ENCODE data around the gene ERI2.

ERI2 gene

DNA sequence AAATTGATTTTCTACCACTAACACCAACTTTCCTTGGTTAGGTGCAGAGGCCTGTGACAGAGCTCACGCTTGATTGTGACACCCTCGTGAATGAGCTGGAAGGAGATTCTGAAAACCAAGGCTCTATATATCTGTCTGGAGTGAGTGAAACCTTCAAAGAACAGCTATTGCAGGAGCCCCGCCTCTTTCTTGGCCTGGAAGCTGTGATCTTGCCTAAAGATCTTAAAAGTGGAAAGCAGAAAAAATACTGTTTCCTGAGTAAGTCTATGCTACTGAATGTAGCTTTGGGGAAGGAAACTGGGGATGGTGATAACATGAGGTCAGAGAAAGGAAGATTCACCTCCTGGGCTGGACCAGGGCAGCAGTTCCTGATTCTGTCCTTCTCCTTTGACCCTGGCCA lies 38.3 kb upstream of the ERI2 start:
- Histone ChIP-seq H3K27me3 (replicated peaks; ENCODE audit: control insufficient read depth, insufficient read depth, low read length) (no peaks in the 10 kb centered on the region), H3K9ac (ENCODE audit: low read length) (no peak overlapping the region), H3K4me1 (ENCODE audit: control insufficient read depth, insufficient read depth, low read length) (peaks cover 6% of the 10 kb centered on the region), H3K4me3 (ENCODE audit: low read length) (no peak overlapping the region), H3K9me3 (ENCODE audit: control insufficient read depth, low read length) (no peaks in the 10 kb centered on the region), H3K36me3 (ENCODE audit: control insufficient read depth, insufficient read depth, low read length, severe bottlenecking) (no peaks in the 10 kb centered on the region)
- DNase-seq (ENCODE audit: low read depth): no peak

DNA sequence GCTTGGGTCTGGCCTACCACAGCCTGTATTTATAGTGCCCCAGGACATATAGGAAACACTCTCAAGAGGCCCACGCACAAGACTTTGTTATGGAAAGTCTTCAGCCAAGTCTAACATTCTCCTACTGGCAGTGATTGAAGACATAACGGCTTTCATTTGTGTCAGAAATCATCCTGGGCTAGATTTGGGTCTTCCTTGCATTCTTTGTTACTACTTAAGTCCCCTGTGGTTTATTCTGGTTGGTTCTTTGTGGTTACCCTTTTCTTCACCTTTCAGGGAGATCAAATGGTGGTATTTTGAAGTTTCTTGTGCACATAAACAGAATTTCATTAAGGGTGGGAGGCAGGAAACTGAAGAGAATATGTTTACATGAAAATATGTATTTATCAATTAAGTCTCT lies 37.8 kb upstream of the ERI2 start:
- Histone ChIP-seq H3K9me3 (ENCODE audit: control insufficient read depth, low read length) (no peaks in the 10 kb centered on the region), H3K36me3 (ENCODE audit: control insufficient read depth, insufficient read depth, low read length, severe bottlenecking) (no peaks in the 10 kb centered on the region), H3K9ac (ENCODE audit: low read length) (no peak overlapping the region), H3K4me1 (ENCODE audit: control insufficient read depth, insufficient read depth, low read length) (peaks cover 1% of the 10 kb centered on the region), H3K4me3 (ENCODE audit: low read length) (no peak overlapping the region), H3K27me3 (replicated peaks; ENCODE audit: control insufficient read depth, insufficient read depth, low read length) (no peaks in the 10 kb centered on the region)
- DNase-seq (ENCODE audit: low read depth): no peak

DNA sequence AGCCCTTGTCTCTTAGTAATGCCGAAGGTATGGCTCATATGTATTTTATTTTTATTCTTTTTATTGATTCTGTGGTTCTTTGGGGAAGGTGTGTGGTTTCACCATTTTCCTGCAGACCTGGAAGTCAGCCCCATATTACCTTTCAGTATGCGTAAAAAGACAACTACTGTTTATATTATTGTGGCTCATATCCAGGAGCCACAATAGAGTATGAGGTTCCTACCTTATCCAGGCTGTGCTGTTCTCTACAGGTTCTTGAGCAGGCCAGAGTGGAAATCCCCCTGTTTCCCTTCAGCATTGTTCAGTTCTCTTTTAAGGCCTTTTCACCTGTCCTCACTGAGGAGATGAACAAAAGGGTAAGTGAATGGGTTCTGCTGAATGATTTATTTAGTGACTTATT lies 33.2 kb upstream of the ERI2 start:
- H3K4me1 ChIP-seq (ENCODE audit: control insufficient read depth, insufficient read depth, low read length): no peaks in the 10 kb centered on the region
- no peaks in the 10 kb centered on the region for H3K27me3 ChIP-seq (replicated peaks; ENCODE audit: control insufficient read depth, insufficient read depth, low read length)
- H3K4me3 ChIP-seq (ENCODE audit: low read length): no peak overlapping the region
- no peak overlapping the region for H3K9ac ChIP-seq (ENCODE audit: low read length)
- no peak for DNase-seq (ENCODE audit: low read depth)
- H3K9me3 ChIP-seq (ENCODE audit: control insufficient read depth, low read length): peaks cover 4% of the 10 kb centered on the region
- peaks cover 16% of the 10 kb centered on the region for H3K36me3 ChIP-seq (ENCODE audit: control insufficient read depth, insufficient read depth, low read length, severe bottlenecking)

GRCh38 chr16:20838240-20838639 lies 32.0 kb upstream of the ERI2 start:
- Histone ChIP-seq H3K36me3 (ENCODE audit: control insufficient read depth, insufficient read depth, low read length, severe bottlenecking) (peaks cover 20% of the 10 kb centered on the region), H3K4me1 (ENCODE audit: control insufficient read depth, insufficient read depth, low read length) (no peaks in the 10 kb centered on the region), H3K4me3 (ENCODE audit: low read length) (no peak overlapping the region), H3K9ac (ENCODE audit: low read length) (no peak overlapping the region), H3K27me3 (replicated peaks; ENCODE audit: control insufficient read depth, insufficient read depth, low read length) (no peaks in the 10 kb centered on the region), H3K9me3 (ENCODE audit: control insufficient read depth, low read length) (peaks cover 4% of the 10 kb centered on the region)
- DNase-seq (ENCODE audit: low read depth): no peak

DNA sequence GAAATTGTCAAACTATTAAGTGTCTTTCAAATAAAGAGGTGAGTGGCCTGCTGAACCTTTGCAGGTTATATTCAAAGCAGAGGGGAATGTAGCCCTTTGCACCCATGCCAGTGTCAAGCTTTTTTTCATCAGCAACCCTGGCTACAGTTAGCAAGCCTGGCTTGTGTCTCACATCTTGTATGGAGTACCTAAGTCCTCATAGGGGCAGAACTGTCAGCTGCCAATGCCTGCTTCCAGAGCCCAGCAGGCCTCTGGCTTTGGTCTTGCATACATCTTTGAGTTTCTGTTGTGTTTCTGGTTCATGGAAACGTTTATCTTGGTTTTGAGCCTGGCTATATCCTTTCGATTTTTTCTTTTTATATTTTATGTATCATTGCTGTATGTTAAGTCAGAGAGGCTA lies 26.8 kb upstream of the ERI2 start:
- Histone ChIP-seq H3K36me3 (ENCODE audit: control insufficient read depth, insufficient read depth, low read length, severe bottlenecking) (peaks cover 30% of the 10 kb centered on the region), H3K4me3 (ENCODE audit: low read length) (no peak overlapping the region), H3K9ac (ENCODE audit: low read length) (no peak overlapping the region), H3K9me3 (ENCODE audit: control insufficient read depth, low read length) (peaks cover 4% of the 10 kb centered on the region), H3K4me1 (ENCODE audit: control insufficient read depth, insufficient read depth, low read length) (peaks cover 15% of the 10 kb centered on the region), H3K27me3 (replicated peaks; ENCODE audit: control insufficient read depth, insufficient read depth, low read length) (no peaks in the 10 kb centered on the region)
- no peak for DNase-seq (ENCODE audit: low read depth)

- Histone ChIP-seq H3K4me3 (ENCODE audit: low read length) (no peak overlapping the region), H3K9ac (ENCODE audit: low read length) (no peak overlapping the region), H3K27me3 (replicated peaks; ENCODE audit: control insufficient read depth, insufficient read depth, low read length) (no peaks in the 10 kb centered on the region), H3K4me1 (ENCODE audit: control insufficient read depth, insufficient read depth, low read length) (peaks cover 15% of the 10 kb centered on the region), H3K9me3 (ENCODE audit: control insufficient read depth, low read length) (no peaks in the 10 kb centered on the region), H3K36me3 (ENCODE audit: control insufficient read depth, insufficient read depth, low read length, severe bottlenecking) (peaks cover 29% of the 10 kb centered on the region)
- DNase-seq (ENCODE audit: low read depth): no peak
Observed at GRCh38 chr16:20830372-20830771, 24.1 kb upstream of the ERI2 start.

DNA sequence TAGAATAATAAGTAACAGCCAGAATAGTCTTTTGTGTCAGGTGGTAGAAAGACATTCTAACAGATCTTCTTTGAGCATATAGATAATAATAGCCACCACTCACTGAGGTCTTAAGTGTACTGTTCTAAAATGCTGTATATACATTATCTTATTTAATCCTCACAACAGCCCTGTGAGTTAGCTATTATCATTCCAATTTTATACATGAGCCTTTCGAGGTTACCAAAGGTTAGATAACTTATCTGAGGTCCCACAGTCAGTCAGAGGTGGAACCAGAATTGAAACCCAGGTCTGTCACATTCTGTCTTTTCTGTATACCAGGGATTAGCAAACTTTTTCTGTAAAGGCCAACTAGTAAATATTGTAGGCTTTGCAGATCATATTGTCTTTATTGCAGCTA lies 23.3 kb upstream of the ERI2 start:
- Histone ChIP-seq H3K27me3 (replicated peaks; ENCODE audit: control insufficient read depth, insufficient read depth, low read length) (no peaks in the 10 kb centered on the region), H3K36me3 (ENCODE audit: control insufficient read depth, insufficient read depth, low read length, severe bottlenecking) (peaks cover 28% of the 10 kb centered on the region)

GRCh38 chr16:20826039-20826566 lies 19.8 kb upstream of the ERI2 start:
- no peaks in the 10 kb centered on the region for H3K9me3 ChIP-seq (ENCODE audit: control insufficient read depth, low read length)
- H3K4me3 ChIP-seq (ENCODE audit: low read length): no peak overlapping the region
- peaks cover 3% of the 10 kb centered on the region for H3K4me1 ChIP-seq (ENCODE audit: control insufficient read depth, insufficient read depth, low read length)
- H3K9ac ChIP-seq (ENCODE audit: low read length): no peak overlapping the region
- no peak for DNase-seq (ENCODE audit: low read depth)
- no peaks in the 10 kb centered on the region for H3K27me3 ChIP-seq (replicated peaks; ENCODE audit: control insufficient read depth, insufficient read depth, low read length)
- peaks cover 35% of the 10 kb centered on the region for H3K36me3 ChIP-seq (ENCODE audit: control insufficient read depth, insufficient read depth, low read length, severe bottlenecking)

More for the DNA sequence above, 23.3 kb upstream of the ERI2 start:
- DNase-seq (ENCODE audit: low read depth): no peak
- no peak overlapping the region for H3K4me3 ChIP-seq (ENCODE audit: low read length)
- no peak overlapping the region for H3K9ac ChIP-seq (ENCODE audit: low read length)
- H3K9me3 ChIP-seq (ENCODE audit: control insufficient read depth, low read length): no peaks in the 10 kb centered on the region
- H3K4me1 ChIP-seq (ENCODE audit: control insufficient read depth, insufficient read depth, low read length): peaks cover 15% of the 10 kb centered on the region

DNA sequence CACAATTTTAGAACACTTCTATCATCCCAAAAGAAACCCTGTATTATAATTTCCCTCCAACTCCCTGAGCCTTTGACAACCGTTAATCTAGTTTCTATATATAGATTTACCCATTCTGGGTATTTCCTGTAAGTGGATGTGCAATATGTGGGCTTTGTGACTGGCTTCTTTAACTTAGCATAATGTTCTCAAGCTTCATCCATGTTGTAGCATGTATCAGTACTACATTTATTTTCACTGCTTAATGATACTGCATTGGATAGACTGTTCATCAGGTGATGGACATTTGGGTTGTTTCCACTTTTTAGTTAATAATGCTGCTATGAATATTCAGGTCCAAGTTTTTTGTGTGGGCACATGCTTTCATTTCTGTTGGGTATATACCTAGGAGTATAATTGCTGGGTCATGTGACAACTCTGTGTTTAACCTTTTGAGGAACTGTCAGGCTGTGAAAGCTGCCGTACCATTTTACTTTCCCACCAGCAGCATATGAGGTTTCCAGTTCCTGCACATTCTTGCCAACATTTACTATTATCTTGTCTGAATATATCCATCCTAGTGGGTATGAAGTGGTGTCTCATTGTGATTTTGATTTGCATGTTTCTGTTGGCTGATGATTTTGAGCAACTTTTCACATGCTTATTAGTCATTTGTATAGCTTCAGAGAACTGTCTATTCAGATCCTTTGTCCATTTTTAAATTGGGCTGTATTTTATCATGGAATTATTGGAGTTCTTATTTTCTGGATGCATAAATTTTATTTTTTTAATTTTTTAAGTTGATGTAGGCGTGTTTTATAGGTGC lies 16.5 kb upstream of the ERI2 start:
- Histone ChIP-seq H3K9ac (ENCODE audit: low read length) (no peak overlapping the region), H3K27me3 (replicated peaks; ENCODE audit: control insufficient read depth, insufficient read depth, low read length) (no peaks in the 10 kb centered on the region), H3K9me3 (ENCODE audit: control insufficient read depth, low read length) (no peaks in the 10 kb centered on the region), H3K36me3 (ENCODE audit: control insufficient read depth, insufficient read depth, low read length, severe bottlenecking) (peaks cover 27% of the 10 kb centered on the region), H3K4me1 (ENCODE audit: control insufficient read depth, insufficient read depth, low read length) (no peaks in the 10 kb centered on the region), H3K4me3 (ENCODE audit: low read length) (no peak overlapping the region)
- no peak for DNase-seq (ENCODE audit: low read depth)

GRCh38 chr16:20821682-20822081 lies 15.4 kb upstream of the ERI2 start:
- Histone ChIP-seq H3K4me3 (ENCODE audit: low read length) (no peak overlapping the region), H3K4me1 (ENCODE audit: control insufficient read depth, insufficient read depth, low read length) (no peaks in the 10 kb centered on the region), H3K9me3 (ENCODE audit: control insufficient read depth, low read length) (no peaks in the 10 kb centered on the region), H3K36me3 (ENCODE audit: control insufficient read depth, insufficient read depth, low read length, severe bottlenecking) (peaks cover 19% of the 10 kb centered on the region), H3K9ac (ENCODE audit: low read length) (no peak overlapping the region), H3K27me3 (replicated peaks; ENCODE audit: control insufficient read depth, insufficient read depth, low read length) (no peaks in the 10 kb centered on the region)
- no peak for DNase-seq (ENCODE audit: low read depth)

GRCh38 chr16:20818929-20819585 lies 12.8 kb upstream of the ERI2 start:
- H3K9me3 ChIP-seq (ENCODE audit: control insufficient read depth, low read length): no peaks in the 10 kb centered on the region
- no peaks in the 10 kb centered on the region for H3K27me3 ChIP-seq (replicated peaks; ENCODE audit: control insufficient read depth, insufficient read depth, low read length)
- H3K4me1 ChIP-seq (ENCODE audit: control insufficient read depth, insufficient read depth, low read length): no peaks in the 10 kb centered on the region
- no peak for DNase-seq (ENCODE audit: low read depth)
- no peak overlapping the region for H3K9ac ChIP-seq (ENCODE audit: low read length)
- H3K4me3 ChIP-seq (ENCODE audit: low read length): no peak overlapping the region
- peaks cover 25% of the 10 kb centered on the region for H3K36me3 ChIP-seq (ENCODE audit: control insufficient read depth, insufficient read depth, low read length, severe bottlenecking)

Data from adipocyte (in vitro differentiated cells).